DOHH2 (cell line): ENCODE measurements around the gene CGB3.

Source experiments
- CTCF ChIP-seq: fragments of 200-600 bp; sonication (generic); IDR thresholded peaks from one replicate; pipeline ENCODE4 v1.5.1; 2014; ENCODE audit warnings: antibody characterized with exemption, mild to moderate bottlenecking, low read depth, low read length; ENCODE audit not compliant: poor library complexity, severe bottlenecking
- EZH2phosphoT487 ChIP-seq: fragments of 200-600 bp; sonication (generic); IDR thresholded peaks from 2 replicates; pipeline ENCODE4 v1.6.1; 2017; ENCODE audit warnings: borderline replicate concordance, mild to moderate bottlenecking, antibody characterized with exemption, low read length, moderate library complexity, mixed read lengths

- TF ChIP-seq CTCF, result no peak
- no peak for TF ChIP-seq EZH2phosphoT487
These were observed 47.1 kb downstream of the CGB3 start for GRCh38 chr19:48977061-48977460.
